Mammary epithelial cell (primary cell): ENCODE measurements around the gene FRS3.

Source experiments
- EZH2 ChIP-seq: IDR thresholded peaks from 2 replicates; pipeline ENCODE4 v1.6.1; 2012; ENCODE audit warnings: low read length, inconsistent platforms, borderline replicate concordance
- TF ChIP-seq, protein P1 (sequence below), 2 donors: IDR thresholded peaks in 1 of 2; conservative IDR thresholded peaks in 1 of 2; 2 replicates each; pipeline ENCODE4 v1.5.1; 2011 to 2012; ENCODE audit warnings: inconsistent platforms in 2 of 2, low read length in 2 of 2, mild to moderate bottlenecking in 2 of 2, control low read depth in 1 of 2, low read depth in 1 of 2; ENCODE audit not compliant: insufficient read depth in 1 of 2; ENCODE audit errors: extremely low read depth in 1 of 2

DNA sequence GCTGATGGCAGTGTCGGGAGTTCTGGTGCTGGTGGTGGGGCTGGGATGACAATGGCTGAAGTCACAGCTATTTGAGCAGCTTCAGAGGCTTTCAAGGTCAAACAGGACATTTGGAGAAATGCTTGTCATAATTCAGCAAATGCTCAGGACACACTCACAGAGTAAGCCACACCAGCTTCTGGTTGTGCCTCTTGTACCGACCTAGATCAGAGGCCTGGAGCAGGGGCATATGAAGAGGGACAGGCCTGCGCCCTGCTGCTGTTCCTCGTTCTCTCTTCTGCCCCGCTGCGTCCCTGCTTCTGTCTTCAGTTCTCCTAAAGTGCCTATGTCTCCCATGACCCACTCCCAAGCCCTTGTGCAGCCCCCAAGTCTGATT, 31.6 kb downstream of the FRS3 start:
- TF ChIP-seq, protein P1, sequence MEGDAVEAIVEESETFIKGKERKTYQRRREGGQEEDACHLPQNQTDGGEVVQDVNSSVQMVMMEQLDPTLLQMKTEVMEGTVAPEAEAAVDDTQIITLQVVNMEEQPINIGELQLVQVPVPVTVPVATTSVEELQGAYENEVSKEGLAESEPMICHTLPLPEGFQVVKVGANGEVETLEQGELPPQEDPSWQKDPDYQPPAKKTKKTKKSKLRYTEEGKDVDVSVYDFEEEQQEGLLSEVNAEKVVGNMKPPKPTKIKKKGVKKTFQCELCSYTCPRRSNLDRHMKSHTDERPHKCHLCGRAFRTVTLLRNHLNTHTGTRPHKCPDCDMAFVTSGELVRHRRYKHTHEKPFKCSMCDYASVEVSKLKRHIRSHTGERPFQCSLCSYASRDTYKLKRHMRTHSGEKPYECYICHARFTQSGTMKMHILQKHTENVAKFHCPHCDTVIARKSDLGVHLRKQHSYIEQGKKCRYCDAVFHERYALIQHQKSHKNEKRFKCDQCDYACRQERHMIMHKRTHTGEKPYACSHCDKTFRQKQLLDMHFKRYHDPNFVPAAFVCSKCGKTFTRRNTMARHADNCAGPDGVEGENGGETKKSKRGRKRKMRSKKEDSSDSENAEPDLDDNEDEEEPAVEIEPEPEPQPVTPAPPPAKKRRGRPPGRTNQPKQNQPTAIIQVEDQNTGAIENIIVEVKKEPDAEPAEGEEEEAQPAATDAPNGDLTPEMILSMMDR (conservative IDR thresholded peaks at IDR 0.05 in 1 of 2, IDR thresholded peaks at IDR 0.05 in 1 of 2; ENCODE audit: extremely low read depth in 1 of 2, insufficient read depth in 1 of 2, low read depth in 1 of 2, low read length in 2 of 2), result no peak
- no peak for TF ChIP-seq EZH2
